OCI-LY7 (cell line): Measurements from ENCODE around the gene RHBDD3. TPM values are rescaled to one million over a fixed set of nuclear protein-coding genes. Genes with fewer than 3 reads are reported as not detected.

Experiments
- BruUV-seq: library from RNA; stranded (reverse); fragments of 400-500 nt; replicated peaks from 2 replicates; lab custom pipeline; 2021; lab: Mats Ljungman, UMichigan
- CTCF ChIA-PET: fragments of 300-600 bp; sonication (Branson Sonifier 250); formaldehyde crosslinking; loops from one replicate; lab custom pipeline; 2022; ENCODE audit warnings: antibody characterized with exemption; ENCODE audit not compliant: unreplicated experiment; lab: Charles Lee
- POLR2A ChIA-PET: fragments of 300-600 bp; sonication (Branson Sonifier 250); formaldehyde crosslinking; loops from one replicate; lab custom pipeline; 2022; ENCODE audit warnings: antibody characterized with exemption; lab: Charles Lee
- DNase-seq: peaks from one replicate; pipeline ENCODE4 v3.0.0-alpha.2; 2015; ENCODE audit warnings: low spot score
- H2AFZ ChIP-seq: fragments of 200-600 bp; sonication (generic), shearing (Covaris generic); 2 replicates; pipeline ENCODE4 v1.6.1; 2014; ENCODE audit warnings: mild to moderate bottlenecking, antibody characterized with exemption, low read length, moderate library complexity
- H3K27ac ChIP-seq: fragments of 200-600 bp; sonication (generic); 2 replicates; pipeline ENCODE4 v1.5.1; 2014; ENCODE audit warnings: mixed run types, low read depth, mild to moderate bottlenecking, moderate library complexity, low read length, inconsistent platforms; ENCODE audit not compliant: poor library complexity, severe bottlenecking
- H3K36me3 ChIP-seq: fragments of 200-600 bp; sonication (generic); 2 replicates; pipeline ENCODE4 v1.6.1; 2014; ENCODE audit warnings: mild to moderate bottlenecking, antibody characterized with exemption, low read length, moderate library complexity, mixed read lengths; ENCODE audit not compliant: insufficient read depth
- H3K4me1 ChIP-seq: fragments of 200-600 bp; sonication (generic); 2 replicates; pipeline ENCODE4 v1.5.1; 2014; ENCODE audit warnings: mild to moderate bottlenecking, low read length; ENCODE audit not compliant: insufficient read depth, poor library complexity, severe bottlenecking
- H3K4me2 ChIP-seq: fragments of 200-600 bp; sonication (generic); 2 replicates; pipeline ENCODE4 v1.6.1; 2014; ENCODE audit warnings: mild to moderate bottlenecking, low read length
- H3K4me3 ChIP-seq: fragments of 200-600 bp; sonication (generic); 2 replicates; pipeline ENCODE4 v1.5.1; 2014; ENCODE audit warnings: mild to moderate bottlenecking, low read depth, low read length; ENCODE audit not compliant: poor library complexity, severe bottlenecking
- H3K79me2 ChIP-seq: fragments of 200-600 bp; sonication (generic); 2 replicates; pipeline ENCODE4 v1.6.1; 2016; ENCODE audit warnings: low read depth, mild to moderate bottlenecking, low read length, moderate library complexity, mixed read lengths; ENCODE audit not compliant: insufficient read depth
- H3K9me2 ChIP-seq: fragments of 200-600 bp; sonication (generic); 2 replicates; pipeline ENCODE4 v1.6.1; 2016; ENCODE audit warnings: mild to moderate bottlenecking, low read length, mixed read lengths; ENCODE audit not compliant: insufficient read depth
- H3K9me3 ChIP-seq: fragments of 200-600 bp; sonication (generic); 2 replicates; pipeline ENCODE4 v1.6.1; 2014; ENCODE audit warnings: mild to moderate bottlenecking, mixed run types, low read length, mixed read lengths
- H4K20me1 ChIP-seq: fragments of 200-600 bp; sonication (generic); 2 replicates; pipeline ENCODE4 v1.6.1; 2014; ENCODE audit warnings: mild to moderate bottlenecking, antibody characterized with exemption, low read length, moderate library complexity, mixed read lengths; ENCODE audit not compliant: insufficient read depth
- CTCF ChIP-seq: fragments of 200-600 bp; sonication (generic); conservative IDR thresholded peaks from 2 replicates; pipeline ENCODE4 v1.5.1; 2014; ENCODE audit warnings: mild to moderate bottlenecking, antibody characterized with exemption, low read length, moderate library complexity, mixed read lengths
- EZH2phosphoT487 ChIP-seq: fragments of 200-600 bp; sonication (generic); IDR thresholded peaks from 2 replicates; pipeline ENCODE4 v1.6.1; 2018; ENCODE audit warnings: low read depth, borderline replicate concordance, mild to moderate bottlenecking, mixed run types, antibody characterized with exemption, low read length, moderate library complexity, mixed read lengths
- intact Hi-C: fragments of 100-400 bp; cut with micrococcal nuclease; formaldehyde crosslinking; loops from one replicate; pipeline ENCODE4 v1.10.0; 2022; ENCODE audit not compliant: unreplicated experiment
- total RNA-seq, 2 experiments: library from RNA; depleted of rRNA in 1 of 2; stranded (reverse); fragments of >200 nt in 1 of 2; shearing (Covaris generic) in 1 of 2; gene quantifications; 2 replicates each; pipeline ENCODE4 v1.2.3, GENCODE V29; 2014 to 2022

Gene RHBDD3
- total RNA-seq, 2 experiments from 2014 or later, result 39.2 to 44.5 TPM

- DNase-seq, result no peak
- Histone ChIP-seq H3K36me3 (peaks cover 3% of the 10 kb centered on the region), H3K27ac (no peak overlapping the region), H3K79me2 (no peaks in the 10 kb centered on the region), H3K9me2 (no peaks in the 10 kb centered on the region), H3K4me1 (no peaks in the 10 kb centered on the region), H3K4me2 (no peak overlapping the region), H3K4me3 (no peak overlapping the region), H4K20me1 (no peaks in the 10 kb centered on the region), H2AFZ (no peak overlapping the region), H3K9me3 (no peaks in the 10 kb centered on the region)
- TF ChIP-seq CTCF, result no peak
- TF ChIP-seq EZH2phosphoT487, result no peak
- CTCF ChIA-PET, result no interaction called here
- POLR2A ChIA-PET, result no interaction called here
- intact Hi-C loops, result no loop called here
- no TSS peak for BruUV-seq
Measured at GRCh38 chr22:29258407-29259252, 9.2 kb downstream of the RHBDD3 start.

- H3K9me3 ChIP-seq, result no peaks in the 10 kb centered on the region
- intact Hi-C loops, result no loop called here
- no peaks in the 10 kb centered on the region for H4K20me1 ChIP-seq
- ChIA-PET POLR2A (no interaction called here), CTCF (no interaction called here)
- H3K9me2 ChIP-seq, result no peaks in the 10 kb centered on the region
- H2AFZ ChIP-seq, result no peak overlapping the region
- no peak for TF ChIP-seq CTCF
- no peak for TF ChIP-seq EZH2phosphoT487
- no peaks in the 10 kb centered on the region for H3K4me1 ChIP-seq
- no peaks in the 10 kb centered on the region for H3K36me3 ChIP-seq
- no peak overlapping the region for H3K27ac ChIP-seq
- no peak overlapping the region for H3K4me2 ChIP-seq
- no peaks in the 10 kb centered on the region for H3K79me2 ChIP-seq
- BruUV-seq, result no TSS peak
- no peak overlapping the region for H3K4me3 ChIP-seq
- DNase-seq, result no peak
Measured at GRCh38 chr22:29257751-29258181, 10.0 kb downstream of the RHBDD3 start.
